ENCODE measurements around the gene CCDC57. TPM values are rescaled to one million over a fixed set of nuclear protein-coding genes. Genes with fewer than 3 reads are reported as not detected.

The CCDC57 gene
- total RNA-seq, 2 experiments from 2014 or later = 70.2 to 73.9 TPM

DNA sequence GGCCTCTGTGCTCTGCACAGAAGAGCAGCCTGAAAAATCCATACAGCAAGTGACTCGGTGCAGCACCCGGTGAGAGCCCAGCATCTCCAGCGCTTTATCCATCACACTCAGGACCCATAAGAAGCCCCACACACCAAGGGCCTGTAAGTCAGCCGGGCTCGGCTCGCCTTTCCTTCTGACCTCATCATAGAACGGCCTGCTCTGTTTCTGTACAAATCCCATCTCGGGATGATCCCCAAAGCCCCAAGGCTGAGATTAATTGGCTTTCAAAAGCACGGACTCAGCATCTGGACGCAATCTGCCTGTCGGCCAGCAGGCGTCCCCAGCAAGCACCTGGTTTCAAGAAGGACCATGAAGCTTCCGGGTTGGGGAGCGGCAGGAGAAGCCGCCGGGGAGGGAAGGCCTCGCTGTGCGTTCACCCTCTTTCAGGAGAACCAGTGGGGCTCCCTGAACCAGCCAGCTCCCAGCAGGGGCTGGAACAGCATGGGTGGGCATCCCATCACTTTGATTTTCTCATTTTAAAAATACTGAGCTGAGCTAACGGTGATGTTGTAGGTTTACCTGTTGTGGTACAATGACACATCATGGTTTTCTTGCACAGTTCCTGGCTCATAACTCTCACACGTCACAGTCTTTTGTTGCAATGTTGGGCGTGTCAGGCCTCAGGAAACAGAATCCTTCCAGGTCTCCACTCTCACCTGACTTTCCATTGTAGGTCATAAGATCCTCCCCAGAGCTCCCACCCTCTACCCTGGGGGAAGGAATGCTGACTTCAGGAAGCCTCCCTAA lies 6.7 kb downstream of the CCDC57 start:
- peak; percentile 86 for ATAC-seq
- Mint-ChIP-seq H3K4me1 (peaks cover 52% of the 10 kb centered on the region), H3K4me3 (peak overlapping the region; percentile 49), H3K9me3 (ENCODE audit: low read depth) (no peaks in the 10 kb centered on the region), H3K27me3 (no peaks in the 10 kb centered on the region), H3K27ac (peak overlapping the region; percentile 95), H3K36me3 (peaks cover 6% of the 10 kb centered on the region)
- peak; percentile 92 for DNase-seq
- CTCF ChIA-PET = interaction anchor here (0.6 to 2.1 kb wide), 31 partner anchors 8 to 292 kb away, joined by 3 to 14 read pairs (median 4); partner anchors contain the start of genes CD7, CENPX, CSNK1D and LRRC45

DNA sequence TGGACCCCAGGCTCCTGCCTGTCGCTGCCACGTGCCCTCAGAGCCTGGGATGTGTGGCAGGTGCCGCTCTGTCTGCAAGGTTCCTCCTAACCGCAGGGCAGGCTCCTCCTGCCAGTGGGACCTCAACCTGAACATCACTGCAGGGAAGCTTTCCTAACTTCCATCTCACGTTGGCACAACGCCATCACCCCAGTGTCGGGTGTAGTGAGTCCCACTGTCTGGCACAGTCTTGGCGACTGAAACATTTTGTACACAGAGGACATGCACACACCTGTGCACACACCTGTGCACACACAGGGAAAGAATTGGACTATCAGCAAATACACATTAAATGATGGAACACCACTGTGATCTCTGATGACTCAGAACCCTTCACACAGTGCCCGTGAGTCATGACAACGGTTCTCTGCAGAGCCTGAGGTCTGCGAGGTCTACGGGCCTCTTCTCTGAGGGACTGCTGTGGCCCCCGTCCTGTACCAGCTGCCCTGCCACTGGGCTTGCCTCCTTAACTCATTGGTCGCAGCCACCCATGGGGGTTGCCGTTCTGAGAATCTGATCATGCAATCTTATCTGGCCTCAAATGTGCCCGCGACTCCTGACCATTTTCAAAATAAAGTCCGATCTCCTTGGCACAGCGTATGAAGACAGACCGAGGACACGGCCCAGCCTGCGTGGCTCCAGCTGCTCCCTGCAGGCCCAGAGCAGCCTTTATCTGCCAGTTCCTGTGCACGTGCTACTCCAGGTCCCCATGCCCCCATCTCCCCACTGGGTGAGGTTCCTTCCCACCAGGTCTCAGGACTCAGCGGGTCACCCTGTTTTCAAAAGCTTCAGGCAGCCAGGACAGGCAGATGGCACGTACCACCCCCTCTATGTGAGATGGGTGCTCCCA lies 7.6 kb downstream of the CCDC57 start:
- peaks cover 6% of the 10 kb centered on the region for H3K36me3 Mint-ChIP-seq
- H3K27ac Mint-ChIP-seq = peak overlapping the region; percentile 95
- H3K4me1 Mint-ChIP-seq = peaks cover 60% of the 10 kb centered on the region
- no peak overlapping the region for H3K4me3 Mint-ChIP-seq
- DNase-seq (peak; percentile 67), ATAC-seq (peak; percentile 45)
- CTCF ChIA-PET = interaction anchor here (0.7 to 2.1 kb wide), 16 partner anchors 9 to 246 kb away, joined by 3 to 14 read pairs (median 6); partner anchors contain the start of genes CD7, CENPX, LRRC45 and SECTM1
- no peaks in the 10 kb centered on the region for H3K9me3 Mint-ChIP-seq (ENCODE audit: low read depth)
- no peaks in the 10 kb centered on the region for H3K27me3 Mint-ChIP-seq

DNA sequence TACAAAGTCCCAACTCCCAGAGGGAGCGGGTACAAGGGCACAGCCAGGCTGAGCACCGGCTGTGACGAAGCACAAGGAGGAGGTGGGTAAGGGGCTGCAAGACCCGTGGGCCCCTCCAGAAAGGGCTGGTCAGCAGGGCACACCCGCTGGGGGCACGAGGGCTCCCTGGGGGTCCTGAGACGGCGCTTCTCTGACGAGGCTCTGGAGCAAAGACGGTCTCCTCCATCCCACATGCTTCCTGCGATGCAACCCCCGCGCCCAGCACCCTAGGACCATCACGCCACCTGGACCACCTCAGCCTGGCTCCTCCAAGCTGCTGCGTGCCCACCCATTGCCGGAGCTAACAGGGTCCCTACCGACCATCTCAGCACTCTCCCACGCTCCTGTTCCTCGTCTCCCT lies 8.7 kb downstream of the CCDC57 start:
- ATAC-seq (no peak), DNase-seq (no peak)
- no peak overlapping the region for H3K4me3 Mint-ChIP-seq
- H3K27ac Mint-ChIP-seq = no peak overlapping the region
- peaks cover 6% of the 10 kb centered on the region for H3K36me3 Mint-ChIP-seq
- peaks cover 68% of the 10 kb centered on the region for H3K4me1 Mint-ChIP-seq
- H3K27me3 Mint-ChIP-seq = no peaks in the 10 kb centered on the region
- no peaks in the 10 kb centered on the region for H3K9me3 Mint-ChIP-seq (ENCODE audit: low read depth)
- CTCF ChIA-PET = interaction anchor here (0.7 kb wide), 1 partner anchor 17 kb away, joined by 3 read pairs; no protein-coding TSS in a partner anchor

DNA sequence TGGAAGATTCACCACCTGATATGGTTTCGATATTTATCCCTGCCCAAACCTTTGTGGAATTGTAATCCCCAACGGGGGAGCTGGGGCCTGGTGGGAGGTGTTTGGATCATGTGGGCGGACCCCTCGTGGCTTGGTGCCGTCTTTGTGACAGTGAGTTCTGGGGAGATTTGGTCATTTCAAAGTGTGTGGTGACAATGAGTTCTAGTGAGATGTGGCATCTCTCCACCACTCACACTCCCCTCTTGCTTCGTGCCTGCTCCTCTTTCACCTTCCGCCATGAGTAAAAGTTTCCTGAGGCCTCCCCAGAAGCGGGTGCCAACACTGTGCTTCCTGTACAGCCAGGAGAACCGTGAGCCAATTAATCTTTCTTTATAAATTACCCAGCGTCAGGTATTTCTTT lies 9.7 kb downstream of the CCDC57 start:
- DNase-seq (no peak), ATAC-seq (no peak)
- H3K9me3 Mint-ChIP-seq (ENCODE audit: low read depth) = no peaks in the 10 kb centered on the region
- no peaks in the 10 kb centered on the region for H3K27me3 Mint-ChIP-seq
- CTCF ChIA-PET = interaction anchor here (1.7 to 3.0 kb wide), 2 partner anchors 11 to 17 kb away, joined by 4 to 10 read pairs; no protein-coding TSS in a partner anchor
- peaks cover 71% of the 10 kb centered on the region for H3K4me1 Mint-ChIP-seq
- no peak overlapping the region for H3K4me3 Mint-ChIP-seq
- H3K27ac Mint-ChIP-seq = peak overlapping the region; percentile 38
- H3K36me3 Mint-ChIP-seq = peaks cover 7% of the 10 kb centered on the region

DNA sequence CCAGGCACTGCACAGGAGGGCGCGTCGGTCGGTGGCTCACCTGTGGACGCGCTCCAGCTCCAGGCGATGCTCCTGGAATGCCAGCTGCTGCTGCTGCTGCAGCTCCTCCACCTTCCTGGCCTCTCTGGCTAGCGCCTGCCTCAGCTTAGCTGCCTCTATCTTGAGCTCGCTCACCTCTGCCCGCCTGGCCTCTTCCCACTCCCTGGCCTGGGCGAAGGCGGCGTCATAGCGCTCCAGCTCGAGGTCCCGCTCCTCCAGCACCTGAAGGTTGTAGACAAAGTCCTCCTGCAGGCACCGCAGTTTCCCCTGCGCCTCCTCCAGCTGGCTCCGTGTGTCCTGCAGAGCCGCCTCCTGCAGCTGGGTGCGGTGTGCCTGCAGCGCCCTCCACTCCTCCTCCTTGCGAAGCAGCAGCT lies 11.1 kb downstream of the CCDC57 start:
- H3K27me3 Mint-ChIP-seq = no peaks in the 10 kb centered on the region
- ATAC-seq = no peak
- H3K27ac Mint-ChIP-seq = peak overlapping the region; percentile 62
- peaks cover 72% of the 10 kb centered on the region for H3K4me1 Mint-ChIP-seq
- H3K4me3 Mint-ChIP-seq = no peak overlapping the region
- no peaks in the 10 kb centered on the region for H3K9me3 Mint-ChIP-seq (ENCODE audit: low read depth)
- DNase-seq = no peak
- peaks cover 8% of the 10 kb centered on the region for H3K36me3 Mint-ChIP-seq
- CTCF ChIA-PET = interaction anchor here (1.1 to 3.0 kb wide), 12 partner anchors 9 to 171 kb away, joined by 3 to 10 read pairs (median 4); partner anchors contain the start of genes CD7, DCXR and RAC3

DNA sequence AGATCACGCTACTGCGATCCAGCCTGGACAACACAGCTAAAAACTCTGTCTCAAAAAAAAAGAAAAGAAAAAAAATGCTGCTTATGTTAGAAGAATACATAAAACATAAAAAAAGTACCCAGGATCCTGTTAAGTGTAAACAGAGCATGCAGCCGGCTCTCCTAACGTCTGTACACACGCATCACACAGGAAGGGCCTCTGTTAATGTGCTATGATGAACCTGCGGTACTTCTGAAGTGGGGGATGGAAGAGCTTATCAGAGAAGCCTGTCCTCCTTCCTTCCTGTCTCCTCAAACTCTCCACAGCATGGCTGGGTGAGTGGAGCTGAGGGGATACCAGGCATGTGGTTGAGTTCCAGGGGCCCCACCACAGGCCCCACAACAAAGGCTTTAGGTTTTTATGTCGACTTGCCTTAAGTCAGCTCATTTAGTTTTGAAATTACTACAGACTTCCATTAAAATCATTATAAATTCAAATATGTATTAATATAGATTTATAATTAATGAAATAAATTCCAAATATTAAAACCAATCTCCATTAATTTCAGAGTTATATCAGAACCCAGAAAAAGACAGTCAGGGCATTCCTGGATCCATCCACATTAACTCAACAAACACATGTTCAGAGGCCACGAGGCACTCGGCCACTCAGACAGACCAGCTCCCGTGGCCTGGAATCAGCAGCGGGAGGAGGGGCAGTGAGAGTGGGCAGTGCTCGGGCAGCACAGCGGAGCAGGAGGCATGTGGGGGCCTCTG lies 11.7 kb downstream of the CCDC57 start:
- Mint-ChIP-seq H3K27me3 (no peaks in the 10 kb centered on the region), H3K27ac (peak overlapping the region; percentile 84), H3K4me3 (no peak overlapping the region), H3K36me3 (peaks cover 11% of the 10 kb centered on the region), H3K9me3 (ENCODE audit: low read depth) (no peaks in the 10 kb centered on the region), H3K4me1 (peaks cover 68% of the 10 kb centered on the region)
- CTCF ChIA-PET = interaction anchor here (0.9 to 3.0 kb wide), 13 partner anchors 8 to 240 kb away, joined by 3 to 10 read pairs (median 5); partner anchors contain the start of genes CD7, DCXR, NOTUM and RAC3
- peak; percentile 84 for ATAC-seq
- DNase-seq = peak; percentile 82

DNA sequence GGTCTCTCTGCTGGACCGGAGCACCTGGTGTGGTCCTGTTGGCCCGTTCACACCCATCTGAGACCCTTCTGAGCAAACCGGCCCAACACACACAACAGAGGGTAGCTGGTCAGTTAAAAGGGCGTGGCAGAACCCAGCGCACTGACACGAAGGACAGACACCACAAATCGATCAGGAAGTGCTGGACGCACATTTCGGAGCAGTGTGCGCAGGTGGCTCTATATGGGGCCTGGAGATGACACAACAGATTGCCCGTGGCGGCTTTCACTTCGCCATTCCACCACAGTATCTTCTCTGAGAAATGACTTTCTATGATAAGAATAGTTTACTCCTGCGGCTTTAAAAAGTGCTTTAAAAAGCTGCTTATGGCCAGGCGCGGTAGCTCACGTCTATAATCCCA lies 12.5 kb downstream of the CCDC57 start:
- Mint-ChIP-seq H3K9me3 (ENCODE audit: low read depth) (no peaks in the 10 kb centered on the region), H3K4me3 (no peak overlapping the region), H3K27me3 (no peaks in the 10 kb centered on the region), H3K27ac (peak overlapping the region; percentile 84), H3K4me1 (peaks cover 60% of the 10 kb centered on the region), H3K36me3 (peaks cover 12% of the 10 kb centered on the region)
- no peak for ATAC-seq
- CTCF ChIA-PET = interaction anchor here (1.2 to 2.1 kb wide), 7 partner anchors 16 to 169 kb away, joined by 3 to 10 read pairs (median 6); partner anchors contain the start of genes CD7 and RAC3
- no peak for DNase-seq

DNA sequence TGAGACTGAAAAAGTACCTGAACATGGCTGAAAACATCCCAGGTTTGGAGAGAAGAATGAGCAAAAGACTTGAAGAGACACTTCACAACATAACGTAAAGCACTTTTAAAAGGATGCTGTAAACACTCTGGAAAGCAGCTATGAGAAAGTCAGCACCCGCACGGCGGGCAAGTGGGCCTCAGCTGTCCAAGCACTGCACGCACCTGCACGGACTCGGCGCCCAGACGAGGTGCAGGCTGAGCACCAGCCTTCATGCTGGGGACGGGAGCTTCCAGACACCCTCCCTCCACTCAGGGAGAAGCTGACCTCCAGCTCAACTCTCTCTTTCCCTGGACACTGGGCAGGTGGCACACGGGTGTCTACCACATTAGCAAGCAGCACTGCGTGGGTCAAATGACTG lies 13.1 kb downstream of the CCDC57 start:
- H3K36me3 Mint-ChIP-seq = peaks cover 16% of the 10 kb centered on the region
- ATAC-seq = no peak
- H3K27me3 Mint-ChIP-seq = no peaks in the 10 kb centered on the region
- H3K4me3 Mint-ChIP-seq = no peak overlapping the region
- H3K27ac Mint-ChIP-seq = peak overlapping the region; percentile 84
- H3K9me3 Mint-ChIP-seq (ENCODE audit: low read depth) = no peaks in the 10 kb centered on the region
- no peak for DNase-seq
- H3K4me1 Mint-ChIP-seq = peaks cover 55% of the 10 kb centered on the region
- CTCF ChIA-PET = interaction anchor here (0.8 to 2.1 kb wide), 4 partner anchors 15 to 240 kb away, joined by 3 to 8 read pairs (median 5); partner anchors contain the start of gene RAC3

DNA sequence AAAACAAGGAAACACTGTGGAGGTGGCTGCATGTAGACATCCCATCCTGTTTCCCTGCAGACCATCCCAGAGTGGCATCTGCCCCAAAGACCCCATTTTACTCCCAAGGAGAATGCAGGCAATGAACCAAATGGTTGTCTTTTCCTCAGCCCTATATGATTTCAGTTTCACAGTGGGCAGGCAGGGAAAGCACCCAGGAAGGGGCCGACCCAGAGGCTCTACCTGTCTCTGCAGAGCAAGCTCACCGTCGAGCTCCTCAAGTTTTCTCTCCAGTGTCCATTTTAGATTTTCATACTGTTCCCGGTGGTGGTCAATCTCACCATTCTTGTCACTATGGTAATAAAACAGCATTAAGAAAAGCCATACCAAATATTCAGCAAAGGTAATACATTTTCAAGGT lies 14.6 kb downstream of the CCDC57 start:
- Mint-ChIP-seq H3K27ac (peak overlapping the region; percentile 82), H3K9me3 (ENCODE audit: low read depth) (no peaks in the 10 kb centered on the region), H3K27me3 (no peaks in the 10 kb centered on the region), H3K4me1 (peaks cover 49% of the 10 kb centered on the region), H3K4me3 (no peak overlapping the region), H3K36me3 (peaks cover 22% of the 10 kb centered on the region)
- DNase-seq (peak; percentile 70), ATAC-seq (peak; percentile 62)
- CTCF ChIA-PET = interaction anchor here (1.1 to 1.9 kb wide), 6 partner anchors 8 to 93 kb away, joined by 3 to 6 read pairs (median 4); partner anchors contain the start of gene CCDC57

DNA sequence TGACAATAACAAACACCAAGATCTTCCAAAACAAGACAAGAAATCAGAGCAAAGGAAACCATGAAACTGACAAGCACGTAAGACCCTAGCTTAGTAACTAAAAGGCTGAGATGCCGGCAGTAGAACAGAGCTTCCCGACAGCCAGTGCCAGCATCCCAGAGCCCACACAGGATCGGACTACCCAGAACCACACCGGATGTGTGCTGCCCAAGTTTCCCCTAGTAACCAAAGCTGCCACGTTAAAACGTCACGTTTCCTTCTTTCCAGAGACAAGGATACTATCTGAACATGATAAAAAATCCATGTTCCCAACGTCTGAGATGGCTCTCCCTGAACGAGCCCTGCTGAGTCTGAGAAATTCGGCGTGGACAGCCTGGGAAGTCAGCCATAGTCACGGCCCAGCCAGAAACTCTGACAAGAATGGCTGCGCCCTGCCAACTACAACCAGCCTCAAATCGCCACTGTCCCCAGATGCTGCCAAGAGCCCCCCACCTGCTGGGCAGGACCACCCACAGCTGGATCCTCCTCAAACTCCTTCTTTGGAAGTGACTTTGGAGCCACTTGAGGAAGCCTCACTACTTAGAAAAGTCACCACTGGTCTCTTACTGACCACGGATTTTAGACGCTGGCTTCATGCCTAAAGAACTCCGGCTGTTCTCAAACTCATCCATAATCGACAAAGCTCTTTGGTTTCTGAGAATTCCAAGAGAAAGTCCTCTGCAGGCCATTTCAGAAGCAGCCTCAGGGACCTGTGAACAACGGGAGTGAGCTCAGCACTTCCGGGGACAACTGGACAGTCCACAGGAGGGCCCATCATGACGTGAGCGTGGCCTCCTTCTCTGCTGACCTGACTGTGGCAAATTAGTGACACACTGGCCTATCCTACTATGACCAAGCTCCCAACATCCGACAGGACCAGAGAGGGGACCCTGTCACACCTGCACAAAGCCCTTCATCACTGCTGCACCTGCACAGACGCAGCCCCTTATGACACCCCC lies 16.7 kb downstream of the CCDC57 start:
- Mint-ChIP-seq H3K27me3 (no peaks in the 10 kb centered on the region), H3K4me3 (no peak overlapping the region), H3K36me3 (peaks cover 24% of the 10 kb centered on the region), H3K27ac (peak overlapping the region; percentile 0), H3K4me1 (peaks cover 38% of the 10 kb centered on the region), H3K9me3 (ENCODE audit: low read depth) (no peaks in the 10 kb centered on the region)
- CTCF ChIA-PET = interaction anchor here (1.2 kb wide), 1 partner anchor 10 kb away, joined by 3 read pairs; no protein-coding TSS in a partner anchor
- no peak for ATAC-seq
- no peak for DNase-seq

DNA sequence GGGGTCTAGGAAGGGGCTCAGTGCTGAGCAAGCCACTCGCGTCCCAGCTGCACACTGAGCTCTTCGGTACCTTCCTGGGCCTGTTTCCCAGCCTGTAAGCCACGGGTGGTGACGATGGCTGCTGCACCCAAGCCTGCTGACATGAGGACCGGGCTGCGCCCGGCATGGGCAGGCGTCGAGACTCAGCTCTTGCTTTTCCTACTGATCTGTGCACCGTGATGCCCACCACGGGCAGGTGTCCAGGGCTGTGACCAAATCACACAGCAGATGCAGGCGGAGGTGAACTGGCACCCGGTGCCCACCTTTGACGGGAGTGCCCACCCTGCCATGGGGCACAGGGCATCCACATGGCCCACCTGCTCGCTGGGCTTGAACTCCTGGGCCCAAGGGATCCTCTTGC lies 17.9 kb downstream of the CCDC57 start:
- Mint-ChIP-seq H3K4me1 (peaks cover 27% of the 10 kb centered on the region), H3K9me3 (ENCODE audit: low read depth) (no peaks in the 10 kb centered on the region), H3K27ac (no peak overlapping the region), H3K4me3 (no peak overlapping the region), H3K27me3 (no peaks in the 10 kb centered on the region), H3K36me3 (peaks cover 24% of the 10 kb centered on the region)
- CTCF ChIA-PET = no interaction called here
- DNase-seq = no peak
- no peak for ATAC-seq

Data from activated CD8-positive, alpha-beta memory T cell treated with anti-CD3 and anti-CD28 coated beads, Interleukin-2, amount 10 ng/mL, durations not matched to agents 7 days and 5 days (primary cell).